HepG2 (cell line): ENCODE data around the gene ZBTB9. TPM values are rescaled to one million over a fixed set of nuclear protein-coding genes. Genes with fewer than 3 reads are reported as not detected.

Experiments used
- ATAC-seq: fragments of 200-7000 bp; cut with Tn5 transposase; 3 replicates; pipeline ENCODE4 v1.9.1; 2020; ENCODE audit warnings: mild to moderate bottlenecking, moderate library complexity
- BruUV-seq: library from RNA; stranded (reverse); fragments of 400-500 nt; replicated peaks from 2 replicates; lab custom pipeline; 2021; lab: Mats Ljungman, UMichigan
- CTCF ChIA-PET: fragments of 300-600 bp; formaldehyde crosslinking; extraction: SDS; loops from one replicate; lab custom pipeline; 2021; ENCODE audit warnings: low total read pairs, inconsistent platforms, low intra/inter-chr PET ratio; lab: Yijun Ruan, JAX
- POLR2A ChIA-PET: fragments of 350-600 bp; sonication (Branson Sonifier 250); formaldehyde crosslinking; loops from one replicate; lab custom pipeline; 2020; ENCODE audit warnings: antibody characterized with exemption, inconsistent platforms; lab: Yijun Ruan, JAX
- DNase-seq: peaks from one replicate; pipeline ENCODE4 v3.0.0-alpha.2; 2015; ENCODE audit warnings: low spot score
- FAIRE-seq: peaks from 3 replicates; lab custom pipeline; 2011; peaks lifted over from hg19 to GRCh38; lab: Jason Lieb, UNC
- H2AFZ ChIP-seq: one replicate; pipeline ENCODE4 v1.6.1; 2011; ENCODE audit warnings: low read length, inconsistent platforms
- H3K27ac ChIP-seq: fragments of 300-600 bp; 3 replicates; pipeline ENCODE4 v1.8.0; 2011; ENCODE audit warnings: mixed run types, mild to moderate bottlenecking, mixed read lengths, low read length, inconsistent platforms; ENCODE audit not compliant: insufficient read depth; ENCODE audit errors: extremely low read length
- H3K27me3 ChIP-seq, 2 experiments: fragments of 200-600 bp in 1 of 2; 2 replicates in 1 of 2; 3 replicates in 1 of 2; pipeline versions ENCODE4 v1.6.0 to v1.8.0; 2011; ENCODE audit warnings: low read length in 2 of 2, mild to moderate bottlenecking in 2 of 2, moderate library complexity in 2 of 2, inconsistent platforms in 1 of 2; ENCODE audit not compliant: insufficient read depth in 2 of 2, control insufficient read depth in 1 of 2
- H3K36me3 ChIP-seq, 2 experiments: fragments of 200-600 bp in 1 of 2; replicated peaks in 1 of 2; 2 replicates in 1 of 2; 3 replicates in 1 of 2; pipeline versions ENCODE4 v1.5.1 to v1.8.0; 2011; ENCODE audit warnings: low read length in 2 of 2, inconsistent platforms in 1 of 2; ENCODE audit not compliant: insufficient read depth in 2 of 2, control insufficient read depth in 1 of 2
- H3K4me1 ChIP-seq: 2 replicates; pipeline ENCODE4 v1.5.1; 2012; ENCODE audit warnings: low read length, inconsistent platforms; ENCODE audit not compliant: insufficient read depth
- H3K4me2 ChIP-seq: 2 replicates; pipeline ENCODE4 v1.6.0; 2011; ENCODE audit warnings: low read depth, low read length, inconsistent platforms
- H3K4me3 ChIP-seq, 3 experiments: fragments of 200-600 bp in 1 of 3; sonication (generic), shearing (Covaris generic) in 1 of 3; replicated peaks in 1 of 3; 2 replicates each; pipeline ENCODE4 v1.5.1; 2011 to 2016; ENCODE audit warnings: low read length in 3 of 3, inconsistent platforms in 2 of 3, low read depth in 2 of 3, mild to moderate bottlenecking in 2 of 3, control low read depth in 1 of 3, mixed read lengths in 1 of 3; ENCODE audit not compliant: insufficient read depth in 1 of 3
- H3K79me2 ChIP-seq: one replicate; pipeline ENCODE4 v1.6.1; 2011; ENCODE audit warnings: low read length, inconsistent platforms; ENCODE audit not compliant: insufficient read depth
- H3K9ac ChIP-seq: 2 replicates; pipeline ENCODE4 v1.6.0; 2011; ENCODE audit warnings: mild to moderate bottlenecking, low read depth, low read length, inconsistent platforms; ENCODE audit not compliant: insufficient read depth
- H3K9me3 ChIP-seq: 2 replicates; pipeline ENCODE4 v1.5.1; 2012; ENCODE audit warnings: mild to moderate bottlenecking, low read length
- H4K20me1 ChIP-seq: 2 replicates; pipeline ENCODE4 v1.6.0; 2011; ENCODE audit warnings: inconsistent platforms, mild to moderate bottlenecking, low read length, moderate library complexity; ENCODE audit not compliant: insufficient read depth
- HNF4A ChIP-seq: sonication (generic); formaldehyde crosslinking; IDR thresholded peaks from 2 replicates; pipeline ENCODE4 v1.4.0; 2020; ENCODE audit warnings: missing genetic modification reagents
- POGZ ChIP-seq: sonication (generic); formaldehyde crosslinking; IDR thresholded peaks from 2 replicates; pipeline ENCODE4 v1.4.0; 2020; ENCODE audit warnings: mild to moderate bottlenecking, missing genetic modification reagents
- ZNF367 ChIP-seq: sonication (generic); formaldehyde crosslinking; IDR thresholded peaks from 2 replicates; pipeline ENCODE4 v1.4.0; 2020; ENCODE audit warnings: missing genetic modification reagents, borderline replicate concordance
- ZNF589 ChIP-seq: sonication (generic); formaldehyde crosslinking; conservative IDR thresholded peaks from 2 replicates; pipeline ENCODE4 v1.8.0; 2022; ENCODE audit warnings: mild to moderate bottlenecking, moderate library complexity, missing genetic modification reagents
- ZNF709 ChIP-seq: sonication (generic); formaldehyde crosslinking; IDR thresholded peaks from 2 replicates; pipeline ENCODE4 v1.5.0; 2020; ENCODE audit warnings: mild to moderate bottlenecking, missing genetic modification reagents
- WGBS: methylation state at CpG from one replicate; pipeline ENCODE4 v1.1.6; 2017; ENCODE audit warnings: low lambda C conversion rate; 5-methylcytosine and 5-hydroxymethylcytosine counted together
- in situ Hi-C: cut with HindIII; loops from 2 replicates; pipeline ENCODE4 v1.10.0; 2017; ENCODE audit warnings: low pct_unique_long_range_greater_than_20kb; ENCODE audit not compliant: extremely low pct_ligation_motif_present
- intact Hi-C: fragments of 100-400 bp; cut with micrococcal nuclease; formaldehyde crosslinking; loops from one replicate; pipeline ENCODE4 v1.10.0; 2022; ENCODE audit not compliant: unreplicated experiment
- polyA plus RNA-seq, 8 experiments: library from polyadenylated mRNA; depleted of rRNA in 3 of 8; stranded (reverse) in 7 of 8; unstranded in 1 of 8; fragments of >200 nt; fragmentation: Illumina TruSeq in 4 of 8; extraction: Trizol in 4 of 8; gene quantifications; 2 replicates each; pipeline versions ENCODE4 v1.2.1 to v1.2.3, GENCODE V29; 2011 to 2016; ENCODE audit warnings: low read depth in 4 of 8, missing spikeins in 1 of 8, mixed read lengths in 1 of 8; ENCODE audit not compliant: insufficient read depth in 1 of 8
- total RNA-seq, 5 experiments: library from RNA; depleted of rRNA; stranded (reverse); fragments of >200 nt; fragmentation: Illumina TruSeq; extraction: Trizol; gene quantifications; 2 replicates each; pipeline ENCODE4 v1.2.3, GENCODE V29; 2016; ENCODE audit warnings: low read depth in 1 of 5
- TF ChIP-seq, protein P1 (sequence below): sonication (generic); formaldehyde crosslinking; IDR thresholded peaks from 2 replicates; pipeline ENCODE4 v1.4.0; 2020; ENCODE audit warnings: mild to moderate bottlenecking, missing genetic modification reagents

Gene ZBTB9
- total and polyA plus RNA-seq, 2 of the 13 experiments (the other 11 are each of a cell fraction or from before 2014, with no cell fraction given) = 5.3 to 9.2 TPM

- H2AFZ ChIP-seq = no peak overlapping the region
- FAIRE-seq = no peak
- TF ChIP-seq POGZ (CRISPR knock-in tag) (no peak), ZNF709 (0 out of 2 replicates have a peak, but pooled peaks have one; percentile 24)
- no peaks in the 10 kb centered on the region for H3K36me3 ChIP-seq
- ChIA-PET CTCF (no interaction called here), POLR2A (no interaction called here)
- no peak overlapping the region for H3K9ac ChIP-seq
- peaks cover 12% of the 10 kb centered on the region for H3K4me1 ChIP-seq
- H3K4me3 ChIP-seq = no peak overlapping the region
- BruUV-seq = no TSS peak
- DNase-seq = no peak
- no peak overlapping the region for H3K27ac ChIP-seq
- no peaks in the 10 kb centered on the region for H3K79me2 ChIP-seq
- 74% methylated on average over 3 of the region's 4 CpGs for WGBS
- H3K27me3 ChIP-seq = peaks cover 0 to 4% of the 10 kb centered on the region in 2 experiments; a peak in 1 of 5 replicates
- in situ Hi-C loops (no loop called here), intact Hi-C loops (no loop called here)
- no peaks in the 10 kb centered on the region for H3K9me3 ChIP-seq
- no peaks in the 10 kb centered on the region for H4K20me1 ChIP-seq
- peak overlapping the region; percentile 24 for H3K4me2 ChIP-seq
- no peak for ATAC-seq
Measured at GRCh38 chr6:33466075-33466735, 11.8 kb downstream of the ZBTB9 start.

DNA sequence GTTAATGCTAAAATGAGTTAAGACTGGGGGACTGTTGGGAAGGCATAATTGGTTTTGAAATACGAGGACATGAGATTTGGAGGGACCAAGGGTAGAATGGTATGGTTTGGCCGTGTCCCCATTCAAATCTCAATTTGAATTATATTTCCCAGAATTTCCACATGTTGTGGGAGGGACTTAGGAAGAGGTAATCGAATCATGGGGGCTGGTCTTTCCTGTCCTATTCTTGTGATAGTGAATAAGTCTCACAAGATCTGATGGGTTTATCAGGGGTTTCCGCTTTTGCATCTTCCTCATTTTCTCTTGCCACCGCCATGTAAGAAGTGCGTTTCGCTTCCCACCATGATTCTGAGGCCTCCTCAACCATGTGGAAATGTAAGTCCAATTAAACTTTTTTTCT lies 12.7 kb downstream of the ZBTB9 start:
- H3K4me1 ChIP-seq = peaks cover 12% of the 10 kb centered on the region
- no peak for DNase-seq
- TF ChIP-seq HNF4A (0 out of 2 replicates have a peak, but pooled peaks have one; percentile 47), ZNF367 (CRISPR knock-in tag) (no peak), ZNF589 (CRISPR knock-in tag) (no peak)
- TF ChIP-seq, protein P1, sequence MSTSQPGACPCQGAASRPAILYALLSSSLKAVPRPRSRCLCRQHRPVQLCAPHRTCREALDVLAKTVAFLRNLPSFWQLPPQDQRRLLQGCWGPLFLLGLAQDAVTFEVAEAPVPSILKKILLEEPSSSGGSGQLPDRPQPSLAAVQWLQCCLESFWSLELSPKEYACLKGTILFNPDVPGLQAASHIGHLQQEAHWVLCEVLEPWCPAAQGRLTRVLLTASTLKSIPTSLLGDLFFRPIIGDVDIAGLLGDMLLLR (CRISPR knock-in tag) = no peak
- no TSS peak for BruUV-seq
- H3K27me3 ChIP-seq = peaks cover 1 to 7% of the 10 kb centered on the region in 2 experiments; a peak in 2 of 5 replicates
- no peaks in the 10 kb centered on the region for H3K79me2 ChIP-seq
- no peak overlapping the region for H3K4me3 ChIP-seq
- 47% methylated on average over 7 of the region's 7 CpGs for WGBS
- no peaks in the 10 kb centered on the region for H3K9me3 ChIP-seq
- FAIRE-seq = no peak
- no peaks in the 10 kb centered on the region for H3K36me3 ChIP-seq
- H3K27ac ChIP-seq = no peak overlapping the region
- ChIA-PET CTCF (no interaction called here), POLR2A (interaction anchor here (2.2 kb wide), 1 partner anchor 13 kb away, joined by 7 read pairs; the partner anchor contains the start of gene ZBTB9)
- in situ Hi-C loops = no loop called here
- no peaks in the 10 kb centered on the region for H4K20me1 ChIP-seq
- ATAC-seq = no peak
- no peak overlapping the region for H3K9ac ChIP-seq
- no peak overlapping the region for H2AFZ ChIP-seq
- intact Hi-C loops = no loop called here
- peak overlapping the region; percentile 24; the same call in 1 of the 2 replicates for H3K4me2 ChIP-seq
